Stimulated activated CD4-positive, alpha-beta T cell treated with anti-CD3 and anti-CD28 coated beads, Interleukin-15, amount 100 ng/mL, for 1 hour (primary cell): ENCODE data around the gene ANAPC16.
A peak's percentile ranks its signal among the peaks of the same experiment; 100 is the strongest.
"Not testable (repeated sequence)": the region's sequence is repeated elsewhere in the genome, so short reads cannot be mapped to it uniquely, and the experiment has no call there.

Source experiments
- DNase-seq, 2 donors: peaks; one replicate each; pipeline ENCODE4 v3.0.0-alpha.2; 2020; ENCODE audit warnings: low read depth in 1 of 2, low spot score in 1 of 2

The ANAPC16 gene

GRCh38 chr10:72261784-72262404 is 46.1 kb downstream of the ANAPC16 start:
- no peak for DNase-seq

GRCh38 chr10:72263613-72264241 is 47.9 kb downstream of the ANAPC16 start:
- no peak for DNase-seq

- DNase-seq = no peak
These were observed 48.7 kb downstream of the ANAPC16 start for GRCh38 chr10:72264536-72264935.

- no peak for DNase-seq
These were observed 49.7 kb downstream of the ANAPC16 start for GRCh38 chr10:72265508-72265907.

- no peak for DNase-seq
These were observed 50.4 kb downstream of the ANAPC16 start for GRCh38 chr10:72265990-72266865.

GRCh38 chr10:72267381-72267780 is 51.6 kb downstream of the ANAPC16 start:
- no peak for DNase-seq

- no peak for DNase-seq
These were observed 52.1 kb downstream of the ANAPC16 start for GRCh38 chr10:72267819-72268399.

GRCh38 chr10:72268475-72269200 is 52.8 kb downstream of the ANAPC16 start:
- not testable (repeated sequence) for DNase-seq

- no peak for DNase-seq
These were observed 54.9 kb downstream of the ANAPC16 start for GRCh38 chr10:72270607-72271281.

GRCh38 chr10:72272689-72273409 is 57.0 kb downstream of the ANAPC16 start:
- DNase-seq = no peak

GRCh38 chr10:72273410-72274212 is 57.8 kb downstream of the ANAPC16 start, which contains the start of gene DDIT4:
Gene DDIT4, plus strand, starts transcription at chr10:72273924. Its CDS starts 293 bp downstream, at chr10:72274217.
- peak; percentile 94 to 95 for DNase-seq

- no peak for DNase-seq
These were observed 58.5 kb downstream of the ANAPC16 start for GRCh38 chr10:72274213-72274729.

- peak; percentile 60 to 67 for DNase-seq
These were observed 59.0 kb downstream of the ANAPC16 start for GRCh38 chr10:72274730-72275350.

GRCh38 chr10:72275351-72276012 is 59.7 kb downstream of the ANAPC16 start:
- no peak for DNase-seq

GRCh38 chr10:72276013-72276387 is 60.2 kb downstream of the ANAPC16 start:
- DNase-seq = no peak

GRCh38 chr10:72276421-72277339 is 60.9 kb downstream of the ANAPC16 start:
- DNase-seq = no peak
